HCT116 (cell line): Measurements from ENCODE around the gene EXOSC10. TPM values are rescaled to one million over a fixed set of nuclear protein-coding genes. Genes with fewer than 3 reads are reported as not detected.

Experiments
- ATAC-seq: fragments of 200-7000 bp; cut with Tn5 transposase; 2 replicates; pipeline ENCODE4 v1.9.1; 2020; ENCODE audit warnings: mild to moderate bottlenecking, moderate library complexity
- BruUV-seq: library from RNA; stranded (reverse); fragments of 400-500 nt; replicated peaks from 2 replicates; lab custom pipeline; 2021; lab: Mats Ljungman, UMichigan
- CTCF ChIA-PET: fragments of 300-600 bp; sonication (Branson Sonifier 250); formaldehyde crosslinking; loops from one replicate; lab custom pipeline; 2021; ENCODE audit warnings: antibody characterized with exemption; lab: Charles Lee
- POLR2A ChIA-PET: fragments of 300-600, 350-600 bp; sonication (Branson Sonifier 250); formaldehyde crosslinking; loops from one replicate; lab custom pipeline; 2021; ENCODE audit warnings: antibody characterized with exemption; lab: Charles Lee
- RAD21 ChIA-PET, 2 experiments: fragments of 300-600 bp; sonication (Branson Sonifier 250); formaldehyde crosslinking; loops; one replicate each; lab custom pipeline; 2023; ENCODE audit warnings: low total read pairs in 2 of 2; ENCODE audit not compliant: uncharacterized antibody in 2 of 2, unreplicated experiment in 2 of 2, low non-redundant PET in 1 of 2; lab: Charles Lee
- DNase-seq: peaks from one replicate; pipeline ENCODE4 v3.0.0-alpha.2; 2010; ENCODE audit warnings: low read depth, low spot score
- H2AFZ ChIP-seq: fragments of 200-600 bp; shearing (Covaris generic), sonication (generic); 2 replicates; pipeline ENCODE4 v1.6.1; 2017; ENCODE audit warnings: low read depth, mixed run types, mixed read lengths, antibody characterized with exemption, low read length; ENCODE audit not compliant: poor library complexity, severe bottlenecking
- H3K27ac ChIP-seq: 2 replicates; pipeline ENCODE4 v1.5.1; 2012; ENCODE audit warnings: low read depth, low read length
- H3K27me3 ChIP-seq: fragments of 200-600 bp; sonication (generic); 2 replicates; pipeline ENCODE4 v1.6.1; 2016; ENCODE audit warnings: mixed run types, low read length, mixed read lengths; ENCODE audit not compliant: insufficient read depth
- H3K36me3 ChIP-seq, 2 experiments: fragments of 200-500 bp in 1 of 2; fragments of 200-600 bp in 1 of 2; sonication (Bioruptor generic) in 1 of 2; sonication (generic) in 1 of 2; 2 replicates each; pipeline versions ENCODE4 v1.5.1 to v1.6.1; 2014 to 2016; ENCODE audit warnings: low read length in 2 of 2, inconsistent platforms in 1 of 2, mixed read lengths in 1 of 2, mixed run types in 1 of 2; ENCODE audit not compliant: insufficient read depth in 2 of 2, control insufficient read depth in 1 of 2
- H3K4me1 ChIP-seq, 2 experiments: fragments of 200-600 bp in 1 of 2; sonication (generic) in 1 of 2; 2 replicates each; pipeline versions ENCODE4 v1.5.1 to v1.6.1; 2012 to 2017; ENCODE audit warnings: low read length in 2 of 2, inconsistent platforms in 1 of 2, mild to moderate bottlenecking in 1 of 2, mixed read lengths in 1 of 2, mixed run types in 1 of 2, moderate library complexity in 1 of 2; ENCODE audit not compliant: insufficient read depth in 2 of 2, control insufficient read depth in 1 of 2
- H3K4me2 ChIP-seq: fragments of 200-600 bp; sonication (generic); 2 replicates; pipeline ENCODE4 v1.6.1; 2017; ENCODE audit warnings: mixed run types, low read length, mixed read lengths
- H3K4me3 ChIP-seq, 2 experiments: fragments of 200-600 bp in 1 of 2; sonication (generic) in 1 of 2; replicated peaks in 1 of 2; 2 replicates each; pipeline ENCODE4 v1.5.1; 2011 to 2016; ENCODE audit warnings: low read length in 2 of 2, control low read depth in 1 of 2, low read depth in 1 of 2, mild to moderate bottlenecking in 1 of 2, mixed read lengths in 1 of 2, mixed run types in 1 of 2
- H3K79me2 ChIP-seq: fragments of 200-600 bp; sonication (generic); 2 replicates; pipeline ENCODE4 v1.6.1; 2017; ENCODE audit warnings: mild to moderate bottlenecking, mixed run types, low read length, moderate library complexity, mixed read lengths; ENCODE audit not compliant: insufficient read depth
- H3K9ac ChIP-seq: fragments of 200-600 bp; sonication (generic); 2 replicates; pipeline ENCODE4 v1.6.1; 2016; ENCODE audit warnings: low read length, mixed read lengths
- H3K9me2 ChIP-seq: fragments of 200-600 bp; sonication (generic), shearing (Covaris generic); 2 replicates; pipeline ENCODE4 v1.6.1; 2017; ENCODE audit warnings: mixed run types, mild to moderate bottlenecking, moderate library complexity; ENCODE audit not compliant: insufficient read depth
- H3K9me3 ChIP-seq, 2 experiments: fragments of 200-500 bp in 1 of 2; fragments of 200-600 bp in 1 of 2; sonication (Bioruptor generic) in 1 of 2; sonication (generic) in 1 of 2; 2 replicates each; pipeline ENCODE4 v1.6.1; 2014 to 2017; ENCODE audit warnings: low read length in 2 of 2, mixed read lengths in 2 of 2, inconsistent platforms in 1 of 2, low read depth in 1 of 2, mild to moderate bottlenecking in 1 of 2, mixed run types in 1 of 2, moderate library complexity in 1 of 2; ENCODE audit not compliant: control insufficient read depth in 1 of 2, insufficient read depth in 1 of 2
- H4K20me1 ChIP-seq: fragments of 200-600 bp; sonication (generic), shearing (Covaris generic); 2 replicates; pipeline ENCODE4 v1.6.1; 2017; ENCODE audit warnings: mixed run types, mild to moderate bottlenecking, moderate library complexity; ENCODE audit not compliant: insufficient read depth
- CBX3 ChIP-seq: IDR thresholded peaks from 2 replicates; pipeline ENCODE4 v1.6.1; 2012; ENCODE audit warnings: low read depth
- CEBPB ChIP-seq: IDR thresholded peaks from 2 replicates; pipeline ENCODE4 v1.6.1; 2012; ENCODE audit warnings: low read depth
- EGR1 ChIP-seq: IDR thresholded peaks from 2 replicates; pipeline ENCODE4 v1.6.1; 2012; ENCODE audit warnings: low read depth
- EZH2 ChIP-seq: fragments of 200-600 bp; sonication (generic); IDR thresholded peaks from 2 replicates; pipeline ENCODE4 v1.6.1; 2017; ENCODE audit warnings: antibody characterized with exemption, mixed run types
- EZH2phosphoT487 ChIP-seq: fragments of 200-600 bp; IDR thresholded peaks from 2 replicates; pipeline ENCODE4 v1.6.1; 2018; ENCODE audit warnings: antibody characterized with exemption, borderline replicate concordance
- FOSL1 ChIP-seq: IDR thresholded peaks from 2 replicates; pipeline ENCODE4 v1.6.1; 2012; ENCODE audit warnings: low read depth
- JUND ChIP-seq: IDR thresholded peaks from 2 replicates; pipeline ENCODE4 v1.6.1; 2012
- POLR2A ChIP-seq: IDR thresholded peaks from 2 replicates; pipeline ENCODE4 v1.7.0; 2011; ENCODE audit warnings: borderline replicate concordance; ENCODE audit not compliant: insufficient read depth, insufficient read length; ENCODE audit errors: extremely low read depth
- RAD21 ChIP-seq: IDR thresholded peaks from 2 replicates; pipeline ENCODE4 v1.6.1; 2012; ENCODE audit warnings: low read depth, mild to moderate bottlenecking
- SIN3A ChIP-seq: IDR thresholded peaks from 2 replicates; pipeline ENCODE4 v1.6.1; 2012; ENCODE audit warnings: low read depth
- SP1 ChIP-seq: IDR thresholded peaks from 2 replicates; pipeline ENCODE4 v1.6.1; 2012; ENCODE audit warnings: low read depth
- SRF ChIP-seq: IDR thresholded peaks from 2 replicates; pipeline ENCODE4 v1.6.1; 2012; ENCODE audit warnings: low read depth
- TCF7L2 ChIP-seq: IDR thresholded peaks from 2 replicates; pipeline ENCODE4 v1.7.0; 2011; ENCODE audit warnings: borderline replicate concordance, inconsistent platforms; ENCODE audit not compliant: insufficient read depth, insufficient read length; ENCODE audit errors: extremely low read depth
- YY1 ChIP-seq: IDR thresholded peaks from 2 replicates; pipeline ENCODE4 v1.6.1; 2011; ENCODE audit warnings: low read length, low read depth, moderate library complexity, mild to moderate bottlenecking; ENCODE audit not compliant: insufficient replicate concordance; ENCODE audit errors: extremely low read depth
- ZFX ChIP-seq: fragments of 450-650 bp; IDR thresholded peaks from 2 replicates; pipeline ENCODE4 v1.6.1; 2017
- ZNF274 ChIP-seq: fragments of 200-500 bp; sonication (Bioruptor generic); IDR thresholded peaks from 2 replicates; pipeline ENCODE4 v1.6.1; 2014; ENCODE audit warnings: mild to moderate bottlenecking, low read depth, low read length, inconsistent platforms
- intact Hi-C: fragments of 100-400 bp; cut with micrococcal nuclease; formaldehyde crosslinking; loops from 2 replicates; pipeline ENCODE4 v1.10.0; 2022
- total RNA-seq: library from RNA; stranded (reverse); gene quantifications from one replicate; pipeline ENCODE4 v1.2.1, GENCODE V29; 2021; ENCODE audit not compliant: unreplicated experiment
- TF ChIP-seq, protein P1 (sequence below): IDR thresholded peaks from 2 replicates; pipeline ENCODE4 v1.6.1; 2012
- TF ChIP-seq, protein P2 (sequence below), 3 experiments: fragments of 200-600 bp in 1 of 3; sonication (generic) in 1 of 3; IDR thresholded peaks in 2 of 3; conservative IDR thresholded peaks in 1 of 3; 2 replicates each; pipeline ENCODE4 v1.5.1; 2012 to 2017; ENCODE audit warnings: low read depth in 2 of 3, low read length in 2 of 3, antibody characterized with exemption in 1 of 3, borderline replicate concordance in 1 of 3, control low read depth in 1 of 3, mild to moderate bottlenecking in 1 of 3, mixed read lengths in 1 of 3, mixed run types in 1 of 3, moderate library complexity in 1 of 3; ENCODE audit not compliant: insufficient read depth in 1 of 3
- TF ChIP-seq, protein P3 (sequence below): IDR thresholded peaks from 2 replicates; pipeline ENCODE4 v1.6.1; 2012

EXOSC10 gene
- total RNA-seq, 1 experiment from 2014 or later: 80.7 TPM

DNA sequence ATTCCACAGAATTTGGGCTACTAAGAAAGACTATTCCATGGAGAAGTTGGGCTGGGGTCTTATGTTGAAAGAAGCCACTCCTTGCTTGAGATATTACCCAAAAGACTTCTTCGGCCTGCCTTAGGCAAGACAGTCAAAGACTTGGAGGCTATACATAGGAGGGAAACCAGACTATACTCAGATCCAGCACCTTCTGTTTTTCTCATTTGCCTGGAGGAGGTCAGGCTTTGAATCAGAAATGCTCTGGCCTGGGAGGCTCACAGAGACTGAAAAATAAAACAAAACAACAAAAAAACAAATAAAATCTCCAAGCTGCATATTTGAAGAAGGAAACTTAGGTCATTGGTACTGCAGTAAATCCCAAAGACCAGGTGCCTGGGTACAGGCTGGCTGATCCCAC, 38.4 kb upstream of the EXOSC10 start:
- H3K36me3 ChIP-seq: peaks cover 5 to 19% of the 10 kb centered on the region in 2 experiments; a peak in 3 of 4 replicates

More for the DNA sequence above, 38.4 kb upstream of the EXOSC10 start:
- intact Hi-C loops: no loop called here
- DNase-seq: no peak
- Histone ChIP-seq H3K4me2 (no peak overlapping the region), H3K79me2 (no peaks in the 10 kb centered on the region), H3K9me2 (no peaks in the 10 kb centered on the region), H4K20me1 (no peaks in the 10 kb centered on the region), H3K27me3 (no peaks in the 10 kb centered on the region), H2AFZ (no peak overlapping the region), H3K27ac (no peak overlapping the region), H3K9ac (no peak overlapping the region), H3K4me1 (no peaks in the 10 kb centered on the region), H3K4me3 (no peak overlapping the region), H3K9me3 (no peaks in the 10 kb centered on the region)
- ATAC-seq: no peak
- TF ChIP-seq POLR2A (no peak), EGR1 (no peak), CBX3 (no peak), SIN3A (no peak), EZH2 (no peak), ZFX (no peak), JUND (no peak), FOSL1 (no peak), SP1 (no peak), RAD21 (no peak), ZNF274 (no peak), YY1 (no peak), SRF (no peak), CEBPB (no peak), TCF7L2 (no peak), EZH2phosphoT487 (no peak)
- TF ChIP-seq, protein P1, sequence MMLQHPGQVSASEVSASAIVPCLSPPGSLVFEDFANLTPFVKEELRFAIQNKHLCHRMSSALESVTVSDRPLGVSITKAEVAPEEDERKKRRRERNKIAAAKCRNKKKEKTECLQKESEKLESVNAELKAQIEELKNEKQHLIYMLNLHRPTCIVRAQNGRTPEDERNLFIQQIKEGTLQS: no peak
- TF ChIP-seq, protein P2, sequence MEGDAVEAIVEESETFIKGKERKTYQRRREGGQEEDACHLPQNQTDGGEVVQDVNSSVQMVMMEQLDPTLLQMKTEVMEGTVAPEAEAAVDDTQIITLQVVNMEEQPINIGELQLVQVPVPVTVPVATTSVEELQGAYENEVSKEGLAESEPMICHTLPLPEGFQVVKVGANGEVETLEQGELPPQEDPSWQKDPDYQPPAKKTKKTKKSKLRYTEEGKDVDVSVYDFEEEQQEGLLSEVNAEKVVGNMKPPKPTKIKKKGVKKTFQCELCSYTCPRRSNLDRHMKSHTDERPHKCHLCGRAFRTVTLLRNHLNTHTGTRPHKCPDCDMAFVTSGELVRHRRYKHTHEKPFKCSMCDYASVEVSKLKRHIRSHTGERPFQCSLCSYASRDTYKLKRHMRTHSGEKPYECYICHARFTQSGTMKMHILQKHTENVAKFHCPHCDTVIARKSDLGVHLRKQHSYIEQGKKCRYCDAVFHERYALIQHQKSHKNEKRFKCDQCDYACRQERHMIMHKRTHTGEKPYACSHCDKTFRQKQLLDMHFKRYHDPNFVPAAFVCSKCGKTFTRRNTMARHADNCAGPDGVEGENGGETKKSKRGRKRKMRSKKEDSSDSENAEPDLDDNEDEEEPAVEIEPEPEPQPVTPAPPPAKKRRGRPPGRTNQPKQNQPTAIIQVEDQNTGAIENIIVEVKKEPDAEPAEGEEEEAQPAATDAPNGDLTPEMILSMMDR (IDR thresholded peaks at IDR 0.05 in 2 of 3, conservative IDR thresholded peaks at IDR 0.05 in 1 of 3; ENCODE audit: borderline replicate concordance in 1 of 3, insufficient read depth in 1 of 3, low read depth in 2 of 3, low read length in 2 of 3): no peak
- TF ChIP-seq, protein P3, sequence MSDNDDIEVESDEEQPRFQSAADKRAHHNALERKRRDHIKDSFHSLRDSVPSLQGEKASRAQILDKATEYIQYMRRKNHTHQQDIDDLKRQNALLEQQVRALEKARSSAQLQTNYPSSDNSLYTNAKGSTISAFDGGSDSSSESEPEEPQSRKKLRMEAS: no peak
- no TSS peak for BruUV-seq
- POLR2A ChIA-PET: no interaction called here
- CTCF ChIA-PET: no interaction called here
- RAD21 ChIA-PET: no interaction called here
